MM.1S (cell line): ENCODE measurements around the gene LRRC25.

ENCODE experiments used
- CTCF ChIP-seq: fragments of 300-600 bp; sonication (generic); IDR thresholded peaks from 2 replicates; pipeline ENCODE4 v1.5.1; 2016; ENCODE audit warnings: antibody characterized with exemption, low read length, mixed read lengths
- EZH2 ChIP-seq: fragments of 300-600 bp; sonication (generic); optimal IDR thresholded peaks from 2 replicates; pipeline ENCODE3; 2017; ENCODE audit warnings: low read depth, mild to moderate bottlenecking, antibody characterized with exemption, low read length, mixed read lengths

- TF ChIP-seq CTCF (no peak), EZH2 (no peak)
Measured at GRCh38 chr19:18389726-18390064, 7.7 kb downstream of the LRRC25 start.
